ENCODE results near the gene DAPL1.

Gene DAPL1

DNA sequence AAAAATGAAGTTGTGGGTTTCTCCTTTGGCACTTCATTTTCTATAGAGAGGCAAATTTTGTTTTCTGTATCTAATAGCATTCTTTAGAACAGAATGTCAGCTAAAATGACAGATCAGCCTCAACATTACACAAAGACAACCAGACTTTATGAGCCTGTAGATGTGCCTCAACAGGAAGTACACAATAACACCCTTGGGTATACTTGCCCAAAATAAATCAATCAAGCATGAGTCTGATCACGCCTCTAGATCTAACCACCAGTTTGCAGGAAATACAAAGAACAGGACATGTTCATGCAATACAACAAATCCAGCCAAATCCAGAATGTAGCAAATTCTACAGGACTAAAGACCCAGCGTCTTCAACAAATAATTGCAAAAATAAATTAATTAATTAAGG lies 11.2 kb upstream of the DAPL1 start:
- H3K4me3 ChIP-seq (ENCODE audit: low read depth, low read length), result no peak overlapping the region
- DNase-seq (ENCODE audit: low read depth), result no peak
- TF ChIP-seq CTCF (IDR thresholded peaks at IDR 0.05; ENCODE audit: control insufficient read depth, extremely low read depth, insufficient read depth), result no peak

DNA sequence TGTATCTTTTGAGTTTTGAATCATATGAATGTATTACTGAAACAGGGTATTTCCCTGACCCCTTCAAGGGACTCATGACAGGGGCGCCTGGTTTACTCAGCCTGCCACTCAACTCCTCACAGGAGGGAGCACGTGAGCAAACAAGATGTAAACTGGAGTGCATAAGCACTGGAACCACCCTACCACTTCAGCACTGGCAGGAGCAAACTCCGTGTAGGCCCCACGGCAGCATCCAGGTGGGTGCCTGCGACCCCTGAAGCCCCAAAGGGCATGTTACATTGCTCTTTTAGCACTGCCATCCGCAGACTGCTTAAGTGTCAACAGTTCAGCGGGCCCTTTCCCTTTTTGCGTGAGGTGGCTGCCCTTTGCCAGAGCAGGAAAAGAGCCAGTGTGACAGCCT lies 8.2 kb upstream of the DAPL1 start:
- H3K4me3 ChIP-seq (ENCODE audit: low read depth, low read length), result no peak overlapping the region
- no peak for DNase-seq (ENCODE audit: low read depth)
- TF ChIP-seq CTCF (IDR thresholded peaks at IDR 0.05; ENCODE audit: control insufficient read depth, extremely low read depth, insufficient read depth), result no peak

- DNase-seq (ENCODE audit: low read depth), result no peak
- no peak overlapping the region for H3K4me3 ChIP-seq (ENCODE audit: low read depth, low read length)
- no peak for TF ChIP-seq CTCF (IDR thresholded peaks at IDR 0.05; ENCODE audit: control insufficient read depth, extremely low read depth, insufficient read depth)
Measured at GRCh38 chr2:158788951-158789350, 6.2 kb upstream of the DAPL1 start.

DNA sequence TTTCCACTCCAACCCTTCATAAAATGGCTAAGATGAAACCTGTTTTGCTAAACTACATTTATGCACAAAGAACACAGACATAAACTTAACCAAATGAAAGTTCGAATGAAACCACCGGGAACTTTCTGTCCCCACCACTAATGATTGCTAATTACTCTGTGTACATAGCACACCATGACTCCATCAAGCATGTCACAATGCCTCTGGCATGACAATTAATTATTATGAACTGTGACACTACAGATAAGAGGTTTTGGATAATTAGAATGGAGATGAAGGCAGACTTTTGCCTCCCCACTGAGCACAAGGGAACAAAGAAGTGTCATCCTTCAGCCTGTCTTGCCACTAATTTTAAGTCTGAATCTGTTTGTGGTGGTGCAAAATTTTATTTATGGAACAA lies 1.5 kb downstream of the DAPL1 start:
- no peak for DNase-seq (ENCODE audit: low read depth)
- no peak overlapping the region for H3K4me3 ChIP-seq (ENCODE audit: low read depth, low read length)
- no peak for TF ChIP-seq CTCF (IDR thresholded peaks at IDR 0.05; ENCODE audit: control insufficient read depth, extremely low read depth, insufficient read depth)

- no peak overlapping the region for H3K4me3 ChIP-seq (ENCODE audit: low read depth, low read length)
- no peak for TF ChIP-seq CTCF (IDR thresholded peaks at IDR 0.05; ENCODE audit: control insufficient read depth, extremely low read depth, insufficient read depth)
- DNase-seq (ENCODE audit: low read depth), result no peak
Measured at GRCh38 chr2:158797963-158798700, 3.0 kb downstream of the DAPL1 start.

DNA sequence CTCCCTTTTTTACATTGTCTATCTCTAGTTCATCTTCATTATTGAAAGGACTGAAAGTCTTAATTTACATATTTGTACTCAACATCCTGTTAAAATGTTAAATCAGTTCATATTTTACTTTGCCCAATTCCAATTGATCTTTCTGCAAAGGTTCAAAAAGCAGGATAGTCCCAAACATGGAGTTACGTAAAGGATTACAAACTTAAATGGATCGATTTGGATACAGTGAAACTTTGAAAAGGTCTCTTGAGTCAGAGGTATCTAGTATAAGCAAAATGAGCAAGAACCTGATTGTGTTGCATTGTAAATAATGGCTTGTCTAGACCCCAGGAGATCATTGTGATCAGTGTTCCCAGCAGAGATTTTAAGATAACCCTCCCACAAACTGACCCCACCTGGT lies 4.1 kb downstream of the DAPL1 start:
- DNase-seq (ENCODE audit: low read depth), result no peak
- no peak for TF ChIP-seq CTCF (IDR thresholded peaks at IDR 0.05; ENCODE audit: control insufficient read depth, extremely low read depth, insufficient read depth)
- no peak overlapping the region for H3K4me3 ChIP-seq (ENCODE audit: low read depth, low read length)

GRCh38 chr2:158803506-158803905 lies 8.4 kb downstream of the DAPL1 start:
- DNase-seq (ENCODE audit: low read depth), result no peak
- H3K4me3 ChIP-seq (ENCODE audit: low read depth, low read length), result no peak overlapping the region
- TF ChIP-seq CTCF (IDR thresholded peaks at IDR 0.05; ENCODE audit: control insufficient read depth, extremely low read depth, insufficient read depth), result no peak
